HCT116 (cell line): ENCODE data around the gene GLT8D2. TPM values are rescaled to one million over a fixed set of nuclear protein-coding genes. Genes with fewer than 3 reads are reported as not detected.

Source experiments
- ATAC-seq: fragments of 200-7000 bp; cut with Tn5 transposase; 2 replicates; pipeline ENCODE4 v1.9.1; 2020; ENCODE audit warnings: mild to moderate bottlenecking, moderate library complexity
- BruUV-seq: library from RNA; stranded (reverse); fragments of 400-500 nt; replicated peaks from 2 replicates; lab custom pipeline; 2021; lab: Mats Ljungman, UMichigan
- CTCF ChIA-PET: fragments of 300-600 bp; sonication (Branson Sonifier 250); formaldehyde crosslinking; loops from one replicate; lab custom pipeline; 2021; ENCODE audit warnings: antibody characterized with exemption; lab: Charles Lee
- POLR2A ChIA-PET: fragments of 300-600, 350-600 bp; sonication (Branson Sonifier 250); formaldehyde crosslinking; loops from one replicate; lab custom pipeline; 2021; ENCODE audit warnings: antibody characterized with exemption; lab: Charles Lee
- RAD21 ChIA-PET, 2 experiments: fragments of 300-600 bp; sonication (Branson Sonifier 250); formaldehyde crosslinking; loops; one replicate each; lab custom pipeline; 2023; ENCODE audit warnings: low total read pairs in 2 of 2; ENCODE audit not compliant: uncharacterized antibody in 2 of 2, unreplicated experiment in 2 of 2, low non-redundant PET in 1 of 2; lab: Charles Lee
- DNase-seq: peaks from one replicate; pipeline ENCODE4 v3.0.0-alpha.2; 2010; ENCODE audit warnings: low read depth, low spot score
- H2AFZ ChIP-seq: fragments of 200-600 bp; shearing (Covaris generic), sonication (generic); 2 replicates; pipeline ENCODE4 v1.6.1; 2017; ENCODE audit warnings: low read depth, mixed run types, mixed read lengths, antibody characterized with exemption, low read length; ENCODE audit not compliant: poor library complexity, severe bottlenecking
- H3K27ac ChIP-seq: 2 replicates; pipeline ENCODE4 v1.5.1; 2012; ENCODE audit warnings: low read depth, low read length
- H3K27me3 ChIP-seq: fragments of 200-600 bp; sonication (generic); 2 replicates; pipeline ENCODE4 v1.6.1; 2016; ENCODE audit warnings: mixed run types, low read length, mixed read lengths; ENCODE audit not compliant: insufficient read depth
- H3K36me3 ChIP-seq, 2 experiments: fragments of 200-500 bp in 1 of 2; fragments of 200-600 bp in 1 of 2; sonication (Bioruptor generic) in 1 of 2; sonication (generic) in 1 of 2; 2 replicates each; pipeline versions ENCODE4 v1.5.1 to v1.6.1; 2014 to 2016; ENCODE audit warnings: low read length in 2 of 2, inconsistent platforms in 1 of 2, mixed read lengths in 1 of 2, mixed run types in 1 of 2; ENCODE audit not compliant: insufficient read depth in 2 of 2, control insufficient read depth in 1 of 2
- H3K4me1 ChIP-seq, 2 experiments: fragments of 200-600 bp in 1 of 2; sonication (generic) in 1 of 2; 2 replicates each; pipeline versions ENCODE4 v1.5.1 to v1.6.1; 2012 to 2017; ENCODE audit warnings: low read length in 2 of 2, inconsistent platforms in 1 of 2, mild to moderate bottlenecking in 1 of 2, mixed read lengths in 1 of 2, mixed run types in 1 of 2, moderate library complexity in 1 of 2; ENCODE audit not compliant: insufficient read depth in 2 of 2, control insufficient read depth in 1 of 2
- H3K4me2 ChIP-seq: fragments of 200-600 bp; sonication (generic); 2 replicates; pipeline ENCODE4 v1.6.1; 2017; ENCODE audit warnings: mixed run types, low read length, mixed read lengths
- H3K4me3 ChIP-seq, 2 experiments: fragments of 200-600 bp in 1 of 2; sonication (generic) in 1 of 2; replicated peaks in 1 of 2; 2 replicates each; pipeline ENCODE4 v1.5.1; 2011 to 2016; ENCODE audit warnings: low read length in 2 of 2, control low read depth in 1 of 2, low read depth in 1 of 2, mild to moderate bottlenecking in 1 of 2, mixed read lengths in 1 of 2, mixed run types in 1 of 2
- H3K79me2 ChIP-seq: fragments of 200-600 bp; sonication (generic); 2 replicates; pipeline ENCODE4 v1.6.1; 2017; ENCODE audit warnings: mild to moderate bottlenecking, mixed run types, low read length, moderate library complexity, mixed read lengths; ENCODE audit not compliant: insufficient read depth
- H3K9ac ChIP-seq: fragments of 200-600 bp; sonication (generic); 2 replicates; pipeline ENCODE4 v1.6.1; 2016; ENCODE audit warnings: low read length, mixed read lengths
- H3K9me2 ChIP-seq: fragments of 200-600 bp; sonication (generic), shearing (Covaris generic); 2 replicates; pipeline ENCODE4 v1.6.1; 2017; ENCODE audit warnings: mixed run types, mild to moderate bottlenecking, moderate library complexity; ENCODE audit not compliant: insufficient read depth
- H3K9me3 ChIP-seq, 2 experiments: fragments of 200-500 bp in 1 of 2; fragments of 200-600 bp in 1 of 2; sonication (Bioruptor generic) in 1 of 2; sonication (generic) in 1 of 2; 2 replicates each; pipeline ENCODE4 v1.6.1; 2014 to 2017; ENCODE audit warnings: low read length in 2 of 2, mixed read lengths in 2 of 2, inconsistent platforms in 1 of 2, low read depth in 1 of 2, mild to moderate bottlenecking in 1 of 2, mixed run types in 1 of 2, moderate library complexity in 1 of 2; ENCODE audit not compliant: control insufficient read depth in 1 of 2, insufficient read depth in 1 of 2
- H4K20me1 ChIP-seq: fragments of 200-600 bp; sonication (generic), shearing (Covaris generic); 2 replicates; pipeline ENCODE4 v1.6.1; 2017; ENCODE audit warnings: mixed run types, mild to moderate bottlenecking, moderate library complexity; ENCODE audit not compliant: insufficient read depth
- ATF3 ChIP-seq: IDR thresholded peaks from 2 replicates; pipeline ENCODE4 v1.6.1; 2012
- CEBPB ChIP-seq: IDR thresholded peaks from 2 replicates; pipeline ENCODE4 v1.6.1; 2012; ENCODE audit warnings: low read depth
- CTCF ChIP-seq, 3 experiments: fragments of 200-600 bp in 1 of 3; sonication (generic) in 1 of 3; IDR thresholded peaks in 2 of 3; conservative IDR thresholded peaks in 1 of 3; 2 replicates each; pipeline ENCODE4 v1.5.1; 2012 to 2017; ENCODE audit warnings: low read depth in 2 of 3, low read length in 2 of 3, antibody characterized with exemption in 1 of 3, borderline replicate concordance in 1 of 3, control low read depth in 1 of 3, mild to moderate bottlenecking in 1 of 3, mixed read lengths in 1 of 3, mixed run types in 1 of 3, moderate library complexity in 1 of 3; ENCODE audit not compliant: insufficient read depth in 1 of 3
- EGR1 ChIP-seq: IDR thresholded peaks from 2 replicates; pipeline ENCODE4 v1.6.1; 2012; ENCODE audit warnings: low read depth
- EZH2phosphoT487 ChIP-seq: fragments of 200-600 bp; IDR thresholded peaks from 2 replicates; pipeline ENCODE4 v1.6.1; 2018; ENCODE audit warnings: antibody characterized with exemption, borderline replicate concordance
- JUND ChIP-seq: IDR thresholded peaks from 2 replicates; pipeline ENCODE4 v1.6.1; 2012
- POLR2AphosphoS5 ChIP-seq: IDR thresholded peaks from 2 replicates; pipeline ENCODE4 v1.6.1; 2011; ENCODE audit warnings: mild to moderate bottlenecking, low read depth, low read length, moderate library complexity
- REST ChIP-seq: IDR thresholded peaks from 2 replicates; pipeline ENCODE4 v1.6.1; 2012; ENCODE audit warnings: low read depth
- SIN3A ChIP-seq: IDR thresholded peaks from 2 replicates; pipeline ENCODE4 v1.6.1; 2012; ENCODE audit warnings: low read depth
- SP1 ChIP-seq: IDR thresholded peaks from 2 replicates; pipeline ENCODE4 v1.6.1; 2012; ENCODE audit warnings: low read depth
- SRF ChIP-seq: IDR thresholded peaks from 2 replicates; pipeline ENCODE4 v1.6.1; 2012; ENCODE audit warnings: low read depth
- ZNF274 ChIP-seq: fragments of 200-500 bp; sonication (Bioruptor generic); IDR thresholded peaks from 2 replicates; pipeline ENCODE4 v1.6.1; 2014; ENCODE audit warnings: mild to moderate bottlenecking, low read depth, low read length, inconsistent platforms
- intact Hi-C: fragments of 100-400 bp; cut with micrococcal nuclease; formaldehyde crosslinking; loops from 2 replicates; pipeline ENCODE4 v1.10.0; 2022
- total RNA-seq: library from RNA; stranded (reverse); gene quantifications from one replicate; pipeline ENCODE4 v1.2.1, GENCODE V29; 2021; ENCODE audit not compliant: unreplicated experiment

Gene GLT8D2
- total RNA-seq, 1 experiment from 2014 or later: 4.8 TPM

GRCh38 chr12:103994235-103994634 lies 55.8 kb downstream of the GLT8D2 start:
- ATAC-seq (no peak), DNase-seq (no peak)
- H3K9me3 ChIP-seq: no peaks in the 10 kb centered on the region
- BruUV-seq: no TSS peak
- no peaks in the 10 kb centered on the region for H4K20me1 ChIP-seq
- no peak overlapping the region for H3K27ac ChIP-seq
- peaks cover 0 to 5% of the 10 kb centered on the region in 2 experiments; a peak in 1 of 4 replicates for H3K36me3 ChIP-seq
- ChIA-PET POLR2A (no interaction called here), CTCF (no interaction called here), RAD21 (no interaction called here)
- TF ChIP-seq CTCF (IDR thresholded peaks at IDR 0.05 in 2 of 3, conservative IDR thresholded peaks at IDR 0.05 in 1 of 3; ENCODE audit: borderline replicate concordance in 1 of 3, insufficient read depth in 1 of 3, low read depth in 2 of 3, low read length in 2 of 3) (no peak), ATF3 (no peak), EGR1 (no peak)
- no peak overlapping the region for H3K9ac ChIP-seq
- H3K9me2 ChIP-seq: no peaks in the 10 kb centered on the region
- intact Hi-C loops: no loop called here
- peaks cover 4% of the 10 kb centered on the region; the same call in 1 of the 2 replicates for H3K27me3 ChIP-seq
- no peaks in the 10 kb centered on the region for H3K4me1 ChIP-seq
- no peak overlapping the region for H3K4me2 ChIP-seq
- H2AFZ ChIP-seq: no peak overlapping the region
- no peaks in the 10 kb centered on the region for H3K79me2 ChIP-seq
- no peak overlapping the region for H3K4me3 ChIP-seq

GRCh38 chr12:103986829-103987228 lies 63.2 kb downstream of the GLT8D2 start:
- no peaks in the 10 kb centered on the region for H3K79me2 ChIP-seq
- no peak for DNase-seq
- ChIA-PET POLR2A (no interaction called here), RAD21 (no interaction called here), CTCF (no interaction called here)
- H3K9ac ChIP-seq: no peak overlapping the region
- no peak overlapping the region for H3K4me2 ChIP-seq
- intact Hi-C loops: no loop called here
- H3K27me3 ChIP-seq: no peaks in the 10 kb centered on the region
- no peaks in the 10 kb centered on the region for H4K20me1 ChIP-seq
- no peaks in the 10 kb centered on the region for H3K9me2 ChIP-seq
- H3K36me3 ChIP-seq: peaks cover 34 to 38% of the 10 kb centered on the region in 2 experiments
- no peak overlapping the region for H2AFZ ChIP-seq
- no peak overlapping the region for H3K4me3 ChIP-seq
- TF ChIP-seq SP1 (no peak), EZH2phosphoT487 (no peak), ZNF274 (no peak), POLR2AphosphoS5 (no peak), SIN3A (no peak), SRF (no peak), ATF3 (no peak), REST (no peak), JUND (no peak), CEBPB (no peak)
- no peaks in the 10 kb centered on the region for H3K4me1 ChIP-seq
- H3K27ac ChIP-seq: no peak overlapping the region
- no TSS peak for BruUV-seq
- H3K9me3 ChIP-seq: no peaks in the 10 kb centered on the region
- ATAC-seq: no peak
